IMR-90 (cell line): Measurements from ENCODE around the gene TMX2.

ENCODE experiments used
- BHLHE40 ChIP-seq: fragments of 150-350 bp; IDR thresholded peaks from 2 replicates; pipeline ENCODE4 v1.6.1; 2016; ENCODE audit warnings: mild to moderate bottlenecking, low read depth, low read length
- CEBPB ChIP-seq: IDR thresholded peaks from 2 replicates; pipeline ENCODE4 v1.6.1; 2012; ENCODE audit warnings: low read depth, low read length, improper control_type of control experiment
- FOS ChIP-seq: fragments of 150-350 bp; IDR thresholded peaks from 2 replicates; pipeline ENCODE4 v1.6.1; 2016; ENCODE audit warnings: low read depth, low read length
- MAFK ChIP-seq: IDR thresholded peaks from 2 replicates; pipeline ENCODE4 v1.6.1; 2012; ENCODE audit warnings: low read depth, low read length, improper control_type of control experiment
- MAZ ChIP-seq: IDR thresholded peaks from 2 replicates; pipeline ENCODE4 v1.6.1; 2012; ENCODE audit warnings: low read depth, mild to moderate bottlenecking, low read length, improper control_type of control experiment, moderate library complexity, borderline replicate concordance
- MXI1 ChIP-seq: IDR thresholded peaks from 2 replicates; pipeline ENCODE4 v1.6.1; 2012; ENCODE audit warnings: low read depth, mild to moderate bottlenecking, low read length, moderate library complexity, borderline replicate concordance
- POLR2A ChIP-seq: IDR thresholded peaks from 2 replicates; pipeline ENCODE4 v1.6.1; 2012; ENCODE audit warnings: mild to moderate bottlenecking, low read depth, low read length
- RAD21 ChIP-seq: IDR thresholded peaks from 2 replicates; pipeline ENCODE4 v1.6.1; 2012; ENCODE audit warnings: low read length, improper control_type of control experiment
- RCOR1 ChIP-seq: IDR thresholded peaks from 2 replicates; pipeline ENCODE4 v1.6.1; 2012; ENCODE audit warnings: mild to moderate bottlenecking, low read length, improper control_type of control experiment; ENCODE audit not compliant: insufficient replicate concordance
- RFX5 ChIP-seq: IDR thresholded peaks from 2 replicates; pipeline ENCODE4 v1.8.0; 2012; ENCODE audit warnings: low read depth, mild to moderate bottlenecking, low read length, moderate library complexity
- SMC3 ChIP-seq: fragments of 150-350 bp; IDR thresholded peaks from 2 replicates; pipeline ENCODE4 v1.6.1; 2016; ENCODE audit warnings: low read depth, mild to moderate bottlenecking, antibody characterized with exemption, low read length, moderate library complexity
- USF2 ChIP-seq: fragments of 150-350 bp; IDR thresholded peaks from 2 replicates; pipeline ENCODE4 v1.6.1; 2017; ENCODE audit warnings: mild to moderate bottlenecking, antibody characterized with exemption, low read length, low read depth
- TF ChIP-seq, protein P1 (sequence below): conservative IDR thresholded peaks from 2 replicates; pipeline ENCODE4 v1.5.1; 2012; ENCODE audit warnings: mild to moderate bottlenecking, low read depth, low read length, improper control_type of control experiment
- TF ChIP-seq, protein P2 (sequence below): fragments of 150-350 bp; IDR thresholded peaks from 2 replicates; pipeline ENCODE4 v1.6.1; 2016; ENCODE audit warnings: low read depth, mild to moderate bottlenecking, low read length, moderate library complexity, borderline replicate concordance

DNA sequence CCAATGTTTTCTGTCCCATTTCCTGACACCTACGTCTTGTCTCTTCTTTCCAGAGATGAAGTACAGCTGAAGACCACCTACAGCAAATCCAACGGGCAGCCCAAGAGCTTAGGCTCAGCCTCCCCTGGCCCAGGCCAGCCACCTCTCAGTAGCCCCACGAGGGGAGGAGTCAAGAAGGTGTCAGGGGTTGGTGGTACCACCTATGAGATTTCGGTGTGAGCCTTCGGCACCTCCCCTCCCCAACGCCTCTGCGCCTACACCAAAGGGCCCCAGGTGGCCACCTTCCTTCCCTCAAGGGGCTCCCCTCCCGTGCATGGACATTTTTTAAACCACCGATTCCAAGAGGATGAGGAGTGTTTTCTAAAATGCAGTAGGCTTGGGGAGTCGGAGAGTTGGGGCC, 12.6 kb upstream of the TMX2 start:
- TF ChIP-seq, protein P1, sequence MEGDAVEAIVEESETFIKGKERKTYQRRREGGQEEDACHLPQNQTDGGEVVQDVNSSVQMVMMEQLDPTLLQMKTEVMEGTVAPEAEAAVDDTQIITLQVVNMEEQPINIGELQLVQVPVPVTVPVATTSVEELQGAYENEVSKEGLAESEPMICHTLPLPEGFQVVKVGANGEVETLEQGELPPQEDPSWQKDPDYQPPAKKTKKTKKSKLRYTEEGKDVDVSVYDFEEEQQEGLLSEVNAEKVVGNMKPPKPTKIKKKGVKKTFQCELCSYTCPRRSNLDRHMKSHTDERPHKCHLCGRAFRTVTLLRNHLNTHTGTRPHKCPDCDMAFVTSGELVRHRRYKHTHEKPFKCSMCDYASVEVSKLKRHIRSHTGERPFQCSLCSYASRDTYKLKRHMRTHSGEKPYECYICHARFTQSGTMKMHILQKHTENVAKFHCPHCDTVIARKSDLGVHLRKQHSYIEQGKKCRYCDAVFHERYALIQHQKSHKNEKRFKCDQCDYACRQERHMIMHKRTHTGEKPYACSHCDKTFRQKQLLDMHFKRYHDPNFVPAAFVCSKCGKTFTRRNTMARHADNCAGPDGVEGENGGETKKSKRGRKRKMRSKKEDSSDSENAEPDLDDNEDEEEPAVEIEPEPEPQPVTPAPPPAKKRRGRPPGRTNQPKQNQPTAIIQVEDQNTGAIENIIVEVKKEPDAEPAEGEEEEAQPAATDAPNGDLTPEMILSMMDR = no peak
- TF ChIP-seq POLR2A = no peak
- TF ChIP-seq MXI1 = no peak
- no peak for TF ChIP-seq RAD21
- no peak for TF ChIP-seq CEBPB
- no peak for TF ChIP-seq RFX5
- TF ChIP-seq SMC3 = no peak
- no peak for TF ChIP-seq BHLHE40
- TF ChIP-seq RCOR1 = no peak
- TF ChIP-seq USF2 = no peak
- TF ChIP-seq MAFK = no peak
- TF ChIP-seq, protein P2, sequence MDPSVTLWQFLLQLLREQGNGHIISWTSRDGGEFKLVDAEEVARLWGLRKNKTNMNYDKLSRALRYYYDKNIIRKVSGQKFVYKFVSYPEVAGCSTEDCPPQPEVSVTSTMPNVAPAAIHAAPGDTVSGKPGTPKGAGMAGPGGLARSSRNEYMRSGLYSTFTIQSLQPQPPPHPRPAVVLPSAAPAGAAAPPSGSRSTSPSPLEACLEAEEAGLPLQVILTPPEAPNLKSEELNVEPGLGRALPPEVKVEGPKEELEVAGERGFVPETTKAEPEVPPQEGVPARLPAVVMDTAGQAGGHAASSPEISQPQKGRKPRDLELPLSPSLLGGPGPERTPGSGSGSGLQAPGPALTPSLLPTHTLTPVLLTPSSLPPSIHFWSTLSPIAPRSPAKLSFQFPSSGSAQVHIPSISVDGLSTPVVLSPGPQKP = no peak
- no peak for TF ChIP-seq MAZ
- no peak for TF ChIP-seq FOS
